CD4-positive, alpha-beta T cell treated with Interferon alpha-2 for 1 hour (primary cell): ENCODE measurements around the gene OAT.

ENCODE experiments used
- DNase-seq, 2 donors: peaks; one replicate each; pipeline ENCODE4 v3.0.0-alpha.2; 2020 to 2022

OAT gene

GRCh38 chr10:124394583-124394982, 24.1 kb downstream of the OAT start:
- DNase-seq = no peak

GRCh38 chr10:124392626-124393342, 25.9 kb downstream of the OAT start:
- DNase-seq = no peak

GRCh38 chr10:124390471-124391187, 28.1 kb downstream of the OAT start:
- DNase-seq = no peak

GRCh38 chr10:124389613-124390361, 28.9 kb downstream of the OAT start:
- DNase-seq = no peak

GRCh38 chr10:124388823-124389612, 29.7 kb downstream of the OAT start:
- DNase-seq = peak; percentile 91 to 94

- DNase-seq = no peak
Observed at GRCh38 chr10:124388476-124388822, 30.3 kb downstream of the OAT start.

- no peak for DNase-seq
Observed at GRCh38 chr10:124387078-124387874, 31.4 kb downstream of the OAT start.

GRCh38 chr10:124386186-124387077, 32.3 kb downstream of the OAT start:
- DNase-seq = no peak

GRCh38 chr10:124385627-124386185, 33.0 kb downstream of the OAT start:
- DNase-seq = no peak

- DNase-seq = no peak
Observed at GRCh38 chr10:124384591-124385190, 34.0 kb downstream of the OAT start.

GRCh38 chr10:124384172-124384571, 34.6 kb downstream of the OAT start:
- DNase-seq = no peak

- DNase-seq = no peak
Observed at GRCh38 chr10:124383496-124383895, 35.2 kb downstream of the OAT start.

GRCh38 chr10:124381011-124381611, 37.6 kb downstream of the OAT start:
- DNase-seq = no peak

GRCh38 chr10:124380256-124380995, 38.3 kb downstream of the OAT start:
- DNase-seq = no peak

GRCh38 chr10:124379609-124380193, 39.0 kb downstream of the OAT start:
- DNase-seq = no peak

- no peak for DNase-seq
Observed at GRCh38 chr10:124378881-124379471, 39.7 kb downstream of the OAT start.

GRCh38 chr10:124378271-124378670, 40.5 kb downstream of the OAT start:
- DNase-seq = no peak

GRCh38 chr10:124377101-124377500, 41.6 kb downstream of the OAT start:
- DNase-seq = no peak
